ENCODE data around the gene MTARC2. TPM values are rescaled to one million over a fixed set of nuclear protein-coding genes. Genes with fewer than 3 reads are reported as not detected.

Gene MTARC2
- polyA plus RNA-seq, 1 of the 3 experiments (the other 2 are of a cell fraction), result 6.1 TPM

DNA sequence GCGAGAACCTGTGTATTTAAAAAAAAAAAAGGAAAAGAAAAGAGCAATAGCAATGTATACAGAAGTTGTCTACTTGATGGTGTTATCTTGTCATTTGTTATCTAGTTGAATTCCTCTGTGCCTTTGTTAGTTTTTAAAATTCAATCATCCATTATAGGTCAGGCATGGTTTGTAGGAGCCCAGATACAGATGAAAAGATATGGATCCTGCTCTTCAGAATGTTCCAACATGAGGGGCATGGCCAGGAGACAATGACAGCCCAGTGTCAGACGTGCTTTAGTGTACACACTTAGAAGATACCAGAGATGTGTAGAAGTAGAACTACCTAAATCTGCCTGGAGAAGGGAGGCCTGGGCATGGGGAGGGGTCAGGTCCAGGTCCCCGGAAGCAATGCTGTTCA, 16.6 kb downstream of the MTARC2 start (continued):
- TF ChIP-seq, protein P1, sequence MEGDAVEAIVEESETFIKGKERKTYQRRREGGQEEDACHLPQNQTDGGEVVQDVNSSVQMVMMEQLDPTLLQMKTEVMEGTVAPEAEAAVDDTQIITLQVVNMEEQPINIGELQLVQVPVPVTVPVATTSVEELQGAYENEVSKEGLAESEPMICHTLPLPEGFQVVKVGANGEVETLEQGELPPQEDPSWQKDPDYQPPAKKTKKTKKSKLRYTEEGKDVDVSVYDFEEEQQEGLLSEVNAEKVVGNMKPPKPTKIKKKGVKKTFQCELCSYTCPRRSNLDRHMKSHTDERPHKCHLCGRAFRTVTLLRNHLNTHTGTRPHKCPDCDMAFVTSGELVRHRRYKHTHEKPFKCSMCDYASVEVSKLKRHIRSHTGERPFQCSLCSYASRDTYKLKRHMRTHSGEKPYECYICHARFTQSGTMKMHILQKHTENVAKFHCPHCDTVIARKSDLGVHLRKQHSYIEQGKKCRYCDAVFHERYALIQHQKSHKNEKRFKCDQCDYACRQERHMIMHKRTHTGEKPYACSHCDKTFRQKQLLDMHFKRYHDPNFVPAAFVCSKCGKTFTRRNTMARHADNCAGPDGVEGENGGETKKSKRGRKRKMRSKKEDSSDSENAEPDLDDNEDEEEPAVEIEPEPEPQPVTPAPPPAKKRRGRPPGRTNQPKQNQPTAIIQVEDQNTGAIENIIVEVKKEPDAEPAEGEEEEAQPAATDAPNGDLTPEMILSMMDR (IDR thresholded peaks at IDR 0.05), result no peak
- no peak for TF ChIP-seq TCF12 (IDR thresholded peaks at IDR 0.05)
- TF ChIP-seq SMC3 (IDR thresholded peaks at IDR 0.05; ENCODE audit: low read depth, low read length), result no peak
- no peak for TF ChIP-seq RFX5 (IDR thresholded peaks at IDR 0.05; ENCODE audit: low read length)

DNA sequence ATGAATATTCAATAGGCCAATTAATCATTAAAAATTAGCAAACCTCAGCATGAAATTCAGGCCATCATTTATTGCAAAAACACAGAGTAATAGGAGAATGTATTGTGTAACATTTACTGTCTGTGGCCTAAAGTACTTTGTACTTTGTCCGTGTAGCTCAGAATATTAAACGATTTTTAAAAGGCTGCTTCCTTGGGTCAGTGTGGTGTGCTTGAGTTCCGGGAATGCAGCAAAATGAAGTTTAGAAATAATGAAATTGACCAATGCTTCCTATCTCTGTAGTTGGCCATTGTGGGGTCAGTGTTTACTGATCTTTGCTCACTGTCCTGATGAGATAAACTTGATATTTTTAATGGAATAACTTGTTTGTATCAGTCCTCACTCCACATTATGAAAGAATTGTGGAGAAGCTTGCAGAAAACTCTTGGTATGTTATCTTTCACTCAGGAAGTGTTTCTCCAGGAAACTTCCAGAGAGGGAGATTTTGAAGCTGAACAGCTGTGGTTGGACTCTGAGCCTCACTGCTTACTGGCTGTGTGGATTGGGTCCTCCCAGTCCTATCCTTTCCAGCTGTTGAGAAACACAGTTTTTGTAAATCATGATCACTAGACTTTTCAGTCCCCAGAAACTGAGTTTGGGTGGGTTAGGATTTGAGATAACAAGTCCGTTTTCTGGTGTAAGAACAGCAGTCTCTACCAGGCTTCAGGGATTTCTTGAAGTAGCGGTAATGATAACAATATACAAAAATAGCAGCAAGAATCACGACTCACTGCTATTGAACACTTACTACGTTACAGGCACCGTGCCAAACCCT, 19.4 kb downstream of the MTARC2 start:
- ChIA-PET CTCF (interaction anchor here (0.6 to 1.4 kb wide), 3 partner anchors 9 to 36 kb away, joined by 4 to 5 read pairs (median 4); no protein-coding TSS in a partner anchor), POLR2A (interaction anchor here (1.2 kb wide), 1 partner anchor 19 kb away, joined by 3 read pairs; the partner anchor contains the start of gene MTARC1)
- TF ChIP-seq, protein P2, sequence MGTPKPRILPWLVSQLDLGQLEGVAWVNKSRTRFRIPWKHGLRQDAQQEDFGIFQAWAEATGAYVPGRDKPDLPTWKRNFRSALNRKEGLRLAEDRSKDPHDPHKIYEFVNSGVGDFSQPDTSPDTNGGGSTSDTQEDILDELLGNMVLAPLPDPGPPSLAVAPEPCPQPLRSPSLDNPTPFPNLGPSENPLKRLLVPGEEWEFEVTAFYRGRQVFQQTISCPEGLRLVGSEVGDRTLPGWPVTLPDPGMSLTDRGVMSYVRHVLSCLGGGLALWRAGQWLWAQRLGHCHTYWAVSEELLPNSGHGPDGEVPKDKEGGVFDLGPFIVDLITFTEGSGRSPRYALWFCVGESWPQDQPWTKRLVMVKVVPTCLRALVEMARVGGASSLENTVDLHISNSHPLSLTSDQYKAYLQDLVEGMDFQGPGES (IDR thresholded peaks at IDR 0.05; ENCODE audit: low read depth, low read length), result no peak
- TF ChIP-seq, protein P1 (IDR thresholded peaks at IDR 0.05), result no peak
- no peak for TF ChIP-seq EZH2phosphoT487 (IDR thresholded peaks at IDR 0.05; ENCODE audit: borderline replicate concordance, low read depth)
- no peak for TF ChIP-seq JUND (IDR thresholded peaks at IDR 0.05)
- Histone ChIP-seq H3F3A (replicated peaks; ENCODE audit: insufficient read depth) (no peaks in the 10 kb centered on the region), H3K9ac (no peak overlapping the region), H3K27ac (ENCODE audit: low read depth in 2 of 2, low read length in 1 of 2) (no peak overlapping the region), H3K9me2 (no peaks in the 10 kb centered on the region), H4K20me1 (ENCODE audit: insufficient read depth) (no peaks in the 10 kb centered on the region), H3K79me2 (ENCODE audit: insufficient read depth) (no peaks in the 10 kb centered on the region), H3K4me3 (ENCODE audit: low read depth in 2 of 2, low read length in 1 of 2) (no peak overlapping the region), H3K36me3 (replicated peaks in 1 of 2; ENCODE audit: control insufficient read depth in 1 of 2, insufficient read depth in 2 of 2, low read length in 1 of 2) (peaks cover 0 to 19% of the 10 kb centered on the region in 2 experiments), H3K27me3 (ENCODE audit: insufficient read depth) (no peaks in the 10 kb centered on the region), H3K4me1 (ENCODE audit: control insufficient read depth in 1 of 2, insufficient read depth in 2 of 2, low read depth in 1 of 2, low read length in 1 of 2) (no peaks in the 10 kb centered on the region), H3K4me2 (no peak overlapping the region), H3K9me3 (no peaks in the 10 kb centered on the region), H2AFZ (ENCODE audit: low read depth) (no peak overlapping the region)
- 72% methylated on average over 8 of the region's 8 CpGs for WGBS (ENCODE audit: low lambda C conversion rate)
- DNase-seq, result no peak
